Activated CD4-positive, alpha-beta T cell treated with anti-CD3 and anti-CD28 coated beads for 4 hours (primary cell): ENCODE measurements around the gene PLCL1.

Source experiments
- DNase-seq, 2 donors: peaks; one replicate each; pipeline ENCODE4 v3.0.0-alpha.2; 2020

Gene PLCL1

GRCh38 chr2:197804049-197804757 lies at the start of gene PLCL1:
TSS of gene PLCL1 (plus strand) at chr2:197804593.
- peak; percentile 88 for DNase-seq

DNA sequence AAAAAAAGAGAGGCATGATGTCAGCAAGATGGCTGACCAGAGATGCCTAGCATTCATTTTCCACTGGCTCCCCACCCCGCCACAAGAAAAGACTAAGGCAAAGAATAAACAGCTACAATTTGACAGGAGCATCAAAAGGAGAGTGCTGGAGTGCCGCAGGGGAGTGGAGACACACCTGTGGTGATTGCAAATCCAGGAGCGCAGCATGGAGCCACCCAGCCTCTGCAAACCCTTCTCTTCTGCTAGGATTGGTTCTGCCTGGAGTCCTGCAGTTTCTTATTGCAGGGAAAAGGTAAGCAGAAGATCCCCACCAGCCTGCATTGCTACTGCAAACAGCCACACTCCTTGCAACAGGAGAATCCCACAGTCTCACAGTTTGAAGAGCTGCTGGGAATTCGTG lies 45.4 kb upstream of the PLCL1 start:
- DNase-seq: no peak

DNA sequence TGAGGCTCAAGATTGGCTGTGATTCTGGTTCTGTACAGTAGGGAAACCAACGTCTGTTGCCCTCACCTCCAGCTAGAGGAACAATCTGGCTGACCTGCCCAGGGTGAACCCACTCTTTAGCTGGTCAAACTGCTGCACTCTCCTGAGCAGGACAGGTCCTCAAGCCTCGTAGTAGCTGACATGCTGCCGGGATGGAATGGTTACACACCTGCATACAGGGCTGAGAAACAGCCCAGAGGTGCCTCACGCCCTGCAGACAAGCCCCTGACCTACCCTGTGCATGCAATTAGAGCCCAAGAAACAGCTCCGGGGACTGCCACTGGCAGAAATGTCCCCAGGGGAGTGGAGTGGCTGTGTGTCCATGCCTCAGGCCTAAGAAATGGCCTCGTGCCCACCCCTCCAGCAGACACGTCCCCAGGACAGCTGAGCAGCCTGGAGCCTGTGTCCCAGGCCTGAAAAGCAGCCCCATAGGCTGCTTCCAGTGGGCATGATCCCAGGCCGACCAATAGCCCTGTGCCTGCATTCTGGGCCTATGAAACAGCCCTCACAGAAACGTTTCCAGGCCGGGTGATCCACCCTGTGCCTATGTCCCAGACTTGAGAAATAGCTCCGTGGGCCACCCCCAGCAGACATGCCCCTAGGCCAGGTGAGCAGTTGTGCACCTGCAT lies 44.6 kb upstream of the PLCL1 start:
- no peak for DNase-seq

DNA sequence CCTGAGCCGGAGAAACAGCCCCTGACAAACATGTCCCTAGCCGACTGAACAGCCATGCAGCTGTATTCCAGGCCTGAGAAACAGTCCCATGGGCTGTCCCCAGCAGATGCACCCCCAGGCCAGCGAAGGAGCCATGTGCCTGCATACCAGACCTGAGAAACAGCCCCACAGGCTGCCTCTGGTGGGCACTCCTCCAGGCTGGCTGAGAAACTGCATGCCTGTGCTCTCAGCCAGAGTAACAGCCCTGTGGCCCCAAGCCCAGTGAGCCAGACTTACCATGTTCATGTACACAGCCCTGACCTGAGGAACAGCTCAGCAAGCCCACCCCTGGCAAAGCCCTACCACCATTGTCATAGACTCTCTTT lies 44.1 kb upstream of the PLCL1 start:
- no peak for DNase-seq

DNA sequence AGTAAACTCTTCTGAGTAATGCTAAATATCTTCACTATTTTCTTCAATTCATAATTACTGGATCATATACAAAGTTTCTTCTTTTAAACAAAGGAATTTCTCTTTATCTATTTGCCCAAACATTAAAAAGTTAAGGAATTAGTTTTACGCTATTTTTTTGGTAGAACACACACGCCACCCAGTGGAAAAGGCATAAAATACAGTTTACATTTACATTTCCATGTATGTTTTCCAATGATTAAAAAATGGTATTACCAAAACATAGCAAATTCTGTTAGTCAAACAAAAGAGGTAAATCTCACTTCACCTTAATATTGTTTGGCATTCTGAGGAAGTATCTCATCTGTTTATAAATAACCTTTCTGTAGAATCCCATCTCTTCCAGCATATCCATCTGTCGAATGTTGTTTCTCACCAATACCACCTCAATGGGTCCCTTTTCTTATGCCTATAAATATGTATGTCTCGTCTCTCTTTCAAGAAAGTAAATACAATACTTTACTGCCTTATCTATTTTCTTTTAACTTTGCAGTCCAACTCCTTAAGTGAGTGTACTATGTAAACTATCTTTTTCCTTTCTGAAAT lies 26.5 kb upstream of the PLCL1 start:
- peak in 1 of 2 donors; percentile 34 for DNase-seq

DNA sequence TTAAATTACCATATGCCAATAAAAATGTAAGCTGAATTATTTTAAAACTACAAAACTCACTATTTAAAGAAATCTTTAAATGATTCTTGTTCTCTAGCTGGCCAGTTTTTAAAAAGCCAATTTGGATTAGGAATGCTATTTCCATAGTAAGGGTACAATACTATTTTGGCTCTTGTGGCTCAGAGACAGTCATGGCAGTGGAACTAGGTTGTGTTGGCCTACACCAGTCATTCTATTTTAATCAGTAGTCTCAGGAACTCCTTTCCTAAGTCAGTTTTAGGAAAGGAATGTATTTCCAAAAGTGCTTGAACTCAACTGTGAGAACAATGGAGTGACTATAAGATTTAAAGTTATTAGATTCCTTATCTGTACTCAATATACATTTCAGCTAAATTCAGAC lies 25.1 kb upstream of the PLCL1 start:
- no peak for DNase-seq

- no peak for DNase-seq
These were observed 22.3 kb upstream of the PLCL1 start for GRCh38 chr2:197782126-197782525.

- DNase-seq: no peak
These were observed 19.1 kb upstream of the PLCL1 start, which contains the start of gene BOLL for GRCh38 chr2:197784956-197785941. TSS of gene BOLL (minus strand) at chr2:197785319. CDS start at chr2:197781850, 3,469 bp downstream.

GRCh38 chr2:197786010-197786877 lies 18.1 kb upstream of the PLCL1 start:
- peak; percentile 46 to 54 for DNase-seq

- DNase-seq: no peak
These were observed 10.9 kb upstream of the PLCL1 start for GRCh38 chr2:197793456-197793855.

DNA sequence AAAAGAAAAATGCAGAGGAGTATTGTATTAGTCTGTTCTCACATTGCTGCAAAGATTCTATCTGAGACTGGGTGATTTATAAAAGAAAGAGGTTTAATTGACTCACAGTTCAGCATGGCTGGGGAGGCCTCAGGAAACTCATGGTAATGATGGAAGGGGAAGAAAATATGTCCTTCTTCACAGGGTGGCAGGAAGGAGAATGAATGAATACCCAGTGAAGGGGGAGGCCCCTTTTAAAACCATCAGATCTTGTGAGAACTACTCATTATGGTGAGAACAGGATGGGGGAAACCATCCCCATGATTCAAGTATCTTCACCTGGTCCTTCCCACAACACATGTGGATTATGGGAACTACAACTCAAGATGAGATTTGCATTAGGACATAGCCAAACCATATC lies 9.1 kb upstream of the PLCL1 start:
- DNase-seq: no peak

- DNase-seq: no peak
These were observed 6.2 kb upstream of the PLCL1 start for GRCh38 chr2:197798187-197798586.

GRCh38 chr2:197799068-197799467 lies 5.3 kb upstream of the PLCL1 start:
- DNase-seq: no peak

GRCh38 chr2:197800091-197800490 lies 4.3 kb upstream of the PLCL1 start:
- DNase-seq: no peak

GRCh38 chr2:197801033-197801432 lies 3.4 kb upstream of the PLCL1 start:
- no peak for DNase-seq

DNA sequence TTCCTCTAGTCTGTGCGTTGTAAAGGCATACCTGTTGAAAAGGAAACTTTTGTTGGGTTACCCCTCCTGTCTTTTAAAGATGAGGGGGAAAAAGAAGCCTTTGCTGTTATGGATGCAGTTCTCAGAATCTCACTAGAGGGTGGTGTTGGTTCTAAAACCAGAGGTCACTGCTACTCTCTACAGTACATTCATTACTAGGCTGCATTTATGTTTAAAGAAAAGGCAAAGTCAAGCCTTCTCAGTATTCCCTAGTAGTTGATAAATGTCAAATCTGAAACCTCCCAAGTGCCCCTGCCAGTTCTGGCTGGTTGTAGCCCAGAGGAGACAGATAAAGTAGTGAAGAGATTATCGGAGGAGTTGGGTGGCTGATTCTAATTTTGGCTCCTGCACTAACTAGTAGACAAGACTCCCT lies 1.4 kb upstream of the PLCL1 start:
- DNase-seq: peak in 1 of 2 donors; percentile 39

DNA sequence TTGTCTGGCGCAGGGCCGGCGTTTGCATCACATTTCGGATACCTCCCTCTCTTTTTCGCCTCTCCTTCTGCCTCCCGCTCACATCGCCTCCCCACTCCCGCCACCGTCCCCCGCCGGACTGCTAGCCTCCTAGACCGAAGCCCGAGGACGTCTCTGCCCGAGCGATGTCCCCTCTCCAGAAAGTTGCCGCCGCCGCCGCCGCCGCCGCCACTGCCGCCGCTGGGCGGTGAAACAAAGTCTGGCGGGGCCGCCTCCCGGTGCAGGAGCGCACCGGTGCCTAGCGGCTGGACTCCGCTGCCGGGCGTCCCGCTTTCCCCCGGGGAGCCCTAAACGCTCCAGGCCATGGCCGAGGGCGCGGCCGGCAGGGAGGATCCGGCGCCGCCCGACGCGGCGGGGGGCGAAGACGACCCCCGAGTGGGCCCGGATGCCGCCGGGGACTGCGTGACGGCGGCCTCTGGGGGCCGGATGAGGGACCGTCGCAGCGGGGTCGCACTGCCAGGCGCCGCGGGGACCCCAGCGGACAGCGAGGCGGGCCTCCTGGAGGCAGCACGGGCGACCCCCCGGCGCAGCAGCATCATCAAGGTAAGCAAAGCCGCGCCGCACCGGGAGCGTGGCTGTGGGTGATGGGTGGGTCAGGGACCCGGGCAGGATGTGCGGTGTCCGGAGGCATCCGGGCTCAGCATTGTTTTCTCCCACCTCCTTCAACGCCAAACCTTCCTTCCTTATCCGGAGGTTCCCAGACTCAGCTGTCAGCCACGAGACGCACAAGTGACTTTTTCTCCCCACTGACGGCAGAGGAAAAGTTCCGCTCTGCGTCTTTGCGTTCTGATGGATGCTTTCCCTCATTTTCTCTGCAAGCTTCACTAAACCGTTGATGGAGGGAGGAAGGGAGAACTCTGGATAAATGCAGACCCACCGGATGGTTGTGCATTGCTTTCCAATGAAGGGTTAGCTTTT lies 643 bp downstream of the PLCL1 start:
- DNase-seq: peak; percentile 31 to 35

- no peak for DNase-seq
These were observed 1.6 kb downstream of the PLCL1 start for GRCh38 chr2:197805715-197806633.

GRCh38 chr2:197809064-197809463 lies 4.7 kb downstream of the PLCL1 start:
- no peak for DNase-seq

GRCh38 chr2:197810016-197810415 lies 5.6 kb downstream of the PLCL1 start:
- no peak for DNase-seq
